Kidney epithelial cell (primary cell): ENCODE measurements around the gene LSS. TPM values are rescaled to one million over a fixed set of nuclear protein-coding genes. Genes with fewer than 3 reads are reported as not detected.

ENCODE experiments used
- DNase-seq: peaks from one replicate; pipeline ENCODE4 v3.0.0-alpha.2; 2010; ENCODE audit warnings: low read depth
- H3K27me3 ChIP-seq: 2 replicates; pipeline ENCODE4 v1.6.0; 2011; ENCODE audit warnings: low read length; ENCODE audit not compliant: control insufficient read depth, insufficient read depth
- H3K36me3 ChIP-seq: 2 replicates; pipeline ENCODE4 v1.5.1; 2011; ENCODE audit warnings: low read length; ENCODE audit not compliant: control insufficient read depth, insufficient read depth
- H3K4me3 ChIP-seq: 2 replicates; pipeline ENCODE4 v1.5.1; 2011; ENCODE audit warnings: low read depth, mild to moderate bottlenecking, control low read depth, low read length
- total RNA-seq: library from RNA; depleted of rRNA; stranded (reverse); fragments of >200 nt; gene quantifications from 2 replicates; pipeline ENCODE4 v1.2.3, GENCODE V29; 2015
- TF ChIP-seq, protein P1 (sequence below): IDR thresholded peaks from 2 replicates; pipeline ENCODE4 v1.5.1; 2011; ENCODE audit warnings: mild to moderate bottlenecking, moderate library complexity, low read length, control low read depth, inconsistent platforms; ENCODE audit not compliant: insufficient read depth, poor library complexity, severe bottlenecking

Gene LSS
- total RNA-seq, 1 donor from 2014 or later, result 74.5 TPM

DNA sequence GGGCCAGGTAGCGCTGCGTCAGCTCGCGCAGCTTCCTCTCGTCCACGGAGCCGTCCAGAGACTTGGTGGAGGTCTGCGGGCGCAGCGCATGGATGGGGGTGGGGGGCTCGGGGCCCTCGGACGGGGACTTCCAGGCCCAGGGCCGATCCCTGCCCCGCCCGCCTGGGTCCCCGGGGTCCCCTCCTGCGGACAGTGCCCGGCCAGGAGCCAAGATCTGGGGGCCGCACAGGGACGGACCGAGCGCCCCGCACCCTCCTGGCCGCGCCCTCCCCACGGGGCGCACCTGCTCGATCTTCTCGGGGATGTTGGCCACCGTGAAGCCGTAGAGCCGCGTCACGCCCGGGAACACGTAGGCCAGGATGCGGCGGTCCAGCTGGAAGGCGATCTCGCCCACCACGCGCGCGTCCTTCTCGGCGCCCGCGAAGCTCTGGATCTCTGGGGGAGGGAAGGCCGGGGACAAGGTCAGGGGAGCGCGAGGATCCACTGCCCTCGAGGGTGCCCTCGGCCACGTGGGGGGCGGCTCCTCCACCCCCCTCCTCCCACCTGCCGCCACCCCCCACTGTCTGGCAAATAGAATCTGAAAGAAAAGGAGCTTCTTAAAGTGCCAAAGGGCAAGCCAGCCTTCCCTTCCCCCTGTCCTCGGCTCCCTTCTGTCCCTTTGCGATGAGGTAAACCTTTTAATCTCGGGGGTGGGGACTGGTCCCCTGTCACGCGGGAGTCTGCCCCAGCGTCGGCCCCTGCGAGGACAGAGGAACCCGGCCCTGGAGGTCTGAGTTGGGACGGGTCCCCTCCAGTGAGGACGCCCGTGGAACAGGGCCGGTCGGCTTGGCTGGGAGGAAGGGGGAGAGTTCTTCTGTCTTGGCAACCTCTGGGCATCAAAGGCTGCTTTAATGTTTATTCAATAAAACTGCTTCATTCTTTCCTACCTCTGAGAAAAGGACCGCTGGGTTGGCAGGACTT lies 66.7 kb downstream of the LSS start:
- TF ChIP-seq, protein P1, sequence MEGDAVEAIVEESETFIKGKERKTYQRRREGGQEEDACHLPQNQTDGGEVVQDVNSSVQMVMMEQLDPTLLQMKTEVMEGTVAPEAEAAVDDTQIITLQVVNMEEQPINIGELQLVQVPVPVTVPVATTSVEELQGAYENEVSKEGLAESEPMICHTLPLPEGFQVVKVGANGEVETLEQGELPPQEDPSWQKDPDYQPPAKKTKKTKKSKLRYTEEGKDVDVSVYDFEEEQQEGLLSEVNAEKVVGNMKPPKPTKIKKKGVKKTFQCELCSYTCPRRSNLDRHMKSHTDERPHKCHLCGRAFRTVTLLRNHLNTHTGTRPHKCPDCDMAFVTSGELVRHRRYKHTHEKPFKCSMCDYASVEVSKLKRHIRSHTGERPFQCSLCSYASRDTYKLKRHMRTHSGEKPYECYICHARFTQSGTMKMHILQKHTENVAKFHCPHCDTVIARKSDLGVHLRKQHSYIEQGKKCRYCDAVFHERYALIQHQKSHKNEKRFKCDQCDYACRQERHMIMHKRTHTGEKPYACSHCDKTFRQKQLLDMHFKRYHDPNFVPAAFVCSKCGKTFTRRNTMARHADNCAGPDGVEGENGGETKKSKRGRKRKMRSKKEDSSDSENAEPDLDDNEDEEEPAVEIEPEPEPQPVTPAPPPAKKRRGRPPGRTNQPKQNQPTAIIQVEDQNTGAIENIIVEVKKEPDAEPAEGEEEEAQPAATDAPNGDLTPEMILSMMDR, result no peak
- no peak for DNase-seq
- Histone ChIP-seq H3K27me3 (peaks cover 2% of the 10 kb centered on the region), H3K4me3 (no peak overlapping the region), H3K36me3 (no peaks in the 10 kb centered on the region)

DNA sequence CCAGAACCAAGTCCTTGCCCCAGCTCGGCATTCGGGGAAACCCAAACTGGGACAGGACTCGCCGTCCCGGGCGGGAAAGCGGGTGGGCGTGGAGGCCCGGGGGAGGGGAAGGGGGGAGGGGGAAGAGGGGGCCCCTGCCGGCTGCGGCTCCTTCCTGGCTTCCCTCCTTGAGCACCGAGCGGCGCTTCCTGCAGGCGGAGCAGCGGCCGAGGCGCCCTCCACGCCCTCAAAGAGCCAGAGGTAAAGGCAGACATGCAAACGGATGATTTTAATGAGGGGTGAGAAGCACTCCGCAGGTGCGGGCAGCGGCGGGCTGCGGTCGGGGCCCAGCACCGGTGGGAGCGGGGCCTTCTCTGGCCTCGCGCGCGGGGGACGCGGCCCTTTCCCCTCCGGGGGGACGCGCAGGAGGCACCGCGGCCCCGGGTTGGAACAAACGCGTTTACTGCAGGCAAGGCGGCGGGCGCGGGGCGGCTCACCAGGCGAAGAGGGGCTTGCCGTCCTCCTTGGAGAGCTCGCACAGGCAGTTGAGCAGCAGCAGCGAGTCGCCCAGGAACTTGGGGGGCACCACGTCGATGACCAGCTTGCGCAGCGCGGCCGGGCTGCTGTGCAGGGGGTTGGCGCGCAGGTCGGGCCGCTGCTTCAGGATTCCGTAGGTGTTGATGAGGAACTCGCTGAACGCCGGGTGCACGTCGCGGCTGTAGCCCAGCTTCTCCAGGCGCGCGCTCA lies 67.5 kb downstream of the LSS start:
- DNase-seq, result no peak
- TF ChIP-seq, protein P1, result no peak
- Histone ChIP-seq H3K36me3 (no peaks in the 10 kb centered on the region), H3K4me3 (no peak overlapping the region), H3K27me3 (peaks cover 2% of the 10 kb centered on the region)

DNA sequence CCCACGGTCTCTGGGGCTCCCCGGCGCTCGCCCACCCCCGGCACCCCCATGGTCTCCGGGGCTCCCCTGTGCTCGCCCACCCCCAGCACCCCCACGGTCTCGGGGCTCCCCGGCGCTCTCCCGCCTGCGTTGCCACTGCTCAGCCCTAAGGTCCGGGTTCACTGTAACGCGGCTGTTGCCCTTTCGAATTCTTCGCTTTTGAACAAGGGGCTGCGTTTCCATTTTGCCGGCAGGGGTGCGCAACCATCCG lies 68.0 kb downstream of the LSS start:
- TF ChIP-seq, protein P1, result no peak
- H3K36me3 ChIP-seq, result no peaks in the 10 kb centered on the region
- DNase-seq, result no peak
- no peak overlapping the region for H3K4me3 ChIP-seq
- peaks cover 2% of the 10 kb centered on the region for H3K27me3 ChIP-seq

DNA sequence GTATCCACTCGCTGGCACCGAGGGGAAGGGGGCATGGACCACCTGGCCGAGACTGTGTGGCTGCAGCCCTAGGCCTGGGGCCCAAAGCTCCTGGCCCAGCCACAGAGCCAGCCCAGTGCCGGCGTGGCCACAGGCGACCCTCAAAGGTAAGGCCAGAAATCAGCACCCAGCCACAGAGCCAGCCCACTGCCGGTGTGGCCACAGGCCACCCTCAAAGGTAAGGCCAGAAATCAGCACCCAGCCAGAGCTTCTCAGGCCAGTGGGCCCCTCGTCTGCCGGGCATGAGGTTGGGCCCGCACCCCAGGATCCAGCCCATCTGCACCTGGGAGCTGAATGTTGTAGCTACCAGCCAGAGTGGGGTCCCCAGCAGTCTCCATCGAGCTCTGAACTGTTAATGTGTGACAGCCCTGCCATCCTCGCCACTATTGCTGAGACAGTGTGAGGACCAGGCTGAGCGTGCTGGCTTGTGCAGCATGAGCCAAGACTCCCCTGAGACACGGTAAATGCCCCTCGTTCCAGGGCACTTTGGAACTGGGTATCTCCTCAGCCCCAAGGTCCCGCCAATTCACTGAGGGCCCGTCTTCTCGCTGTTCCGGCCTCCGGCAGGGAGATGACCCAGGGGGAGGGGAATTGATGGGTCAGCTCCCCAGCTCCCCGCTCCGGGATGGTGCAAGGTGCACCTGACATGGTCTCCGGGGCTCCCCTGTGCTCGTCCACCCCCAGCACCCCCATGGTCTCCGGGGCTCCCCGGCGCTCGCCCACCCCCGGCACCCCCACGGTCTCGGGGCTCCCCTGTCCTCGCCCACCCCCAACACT lies 68.5 kb downstream of the LSS start:
- TF ChIP-seq, protein P1, result no peak
- Histone ChIP-seq H3K27me3 (peaks cover 2% of the 10 kb centered on the region), H3K36me3 (no peaks in the 10 kb centered on the region), H3K4me3 (no peak overlapping the region)
- no peak for DNase-seq

DNA sequence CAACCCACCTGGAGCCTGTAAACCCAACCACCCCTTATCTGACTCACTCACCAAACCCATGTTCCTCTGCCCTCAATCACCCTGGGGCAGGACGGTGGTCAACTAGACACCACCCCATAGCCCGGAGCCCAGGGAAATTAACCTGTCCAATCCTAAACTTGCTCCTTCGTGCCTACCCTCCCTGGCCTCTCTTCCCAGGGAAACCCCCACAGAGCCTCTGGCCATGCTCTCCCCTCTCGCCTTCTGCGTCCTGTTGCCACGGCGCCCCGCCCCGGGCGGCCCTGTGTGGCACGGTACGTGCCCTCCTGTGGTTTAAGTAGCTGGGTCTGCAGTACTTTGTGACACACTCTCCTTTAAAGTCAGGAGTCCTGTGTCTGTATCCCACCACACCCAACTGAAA lies 69.2 kb downstream of the LSS start:
- no peak for DNase-seq
- TF ChIP-seq, protein P1, result no peak
- no peak overlapping the region for H3K4me3 ChIP-seq

More for the DNA sequence above, 69.2 kb downstream of the LSS start:
- no peaks in the 10 kb centered on the region for H3K36me3 ChIP-seq
- H3K27me3 ChIP-seq, result peaks cover 2% of the 10 kb centered on the region
